NCI-H2029 treated with DMSO at 0.1 percent for 48 hours (cell line): ENCODE data around the gene DLG5.

Source experiments
- DNase-seq: peaks from one replicate; lab custom pipeline; 2025; lab: John Stamatoyannopoulos, UW

Gene DLG5

GRCh38 chr10:77819210-77820112, 107.1 kb downstream of the DLG5 start:
- no peak for DNase-seq

DNA sequence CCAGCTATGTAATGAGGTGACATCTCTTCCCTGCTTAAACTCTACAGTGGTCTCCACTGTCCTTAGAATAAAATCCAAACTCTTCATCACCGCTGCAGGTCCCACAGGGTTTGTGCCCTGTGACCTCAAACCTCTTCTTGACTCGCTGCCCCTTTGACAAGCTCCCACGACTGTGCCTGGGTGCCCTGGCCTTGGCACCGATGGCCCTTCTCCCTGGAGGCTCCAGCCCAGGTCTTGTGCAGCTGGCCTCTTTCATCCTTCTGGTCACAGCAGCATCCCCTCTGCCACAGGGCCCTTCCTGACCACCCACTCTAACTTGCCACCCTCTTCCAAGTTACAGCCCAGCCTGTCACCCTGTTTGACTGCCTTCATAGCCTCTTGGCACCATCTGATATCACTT, 108.2 kb downstream of the DLG5 start:
- no peak for DNase-seq

- no peak for DNase-seq
These were observed 109.0 kb downstream of the DLG5 start for GRCh38 chr10:77817541-77817940.

DNA sequence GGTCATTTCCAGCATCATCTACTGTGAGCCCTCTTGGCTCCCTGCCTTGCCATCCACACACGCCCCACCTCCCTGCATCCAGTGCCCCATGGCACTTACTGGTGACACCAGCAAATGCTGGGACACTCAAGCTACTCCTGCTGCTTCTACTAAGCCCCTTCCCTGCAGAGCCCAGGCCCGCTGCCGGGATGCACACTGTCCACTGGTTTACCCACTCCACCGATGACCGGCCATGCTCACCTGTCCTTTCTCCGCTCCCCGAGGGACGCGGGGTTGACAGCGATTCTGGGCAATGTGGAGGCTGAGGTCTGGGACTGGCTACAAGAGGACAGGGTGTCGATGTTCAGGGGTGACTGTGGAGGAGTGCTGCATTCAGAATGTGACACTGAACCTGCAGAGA, 110.2 kb downstream of the DLG5 start:
- no peak for DNase-seq

DNA sequence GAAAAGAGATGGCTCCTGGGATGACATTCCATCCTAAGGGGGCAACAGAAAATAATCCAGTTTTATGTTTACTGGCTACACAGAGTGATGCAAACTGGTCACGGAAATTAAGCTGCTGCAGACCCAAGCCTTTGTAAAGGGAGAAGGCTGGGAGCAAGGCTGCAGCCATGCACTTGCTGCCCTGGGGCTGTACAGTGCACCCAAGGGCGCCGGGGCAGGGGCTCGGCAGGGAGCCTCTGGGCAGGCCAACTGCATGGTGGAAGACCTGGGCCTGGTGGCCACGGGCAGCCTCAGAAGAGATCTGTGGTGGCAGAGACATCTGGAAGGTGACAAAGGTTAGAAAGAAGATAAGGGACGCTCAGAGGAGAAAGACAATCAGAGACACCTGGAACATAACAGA, 113.8 kb downstream of the DLG5 start:
- no peak for DNase-seq

DNA sequence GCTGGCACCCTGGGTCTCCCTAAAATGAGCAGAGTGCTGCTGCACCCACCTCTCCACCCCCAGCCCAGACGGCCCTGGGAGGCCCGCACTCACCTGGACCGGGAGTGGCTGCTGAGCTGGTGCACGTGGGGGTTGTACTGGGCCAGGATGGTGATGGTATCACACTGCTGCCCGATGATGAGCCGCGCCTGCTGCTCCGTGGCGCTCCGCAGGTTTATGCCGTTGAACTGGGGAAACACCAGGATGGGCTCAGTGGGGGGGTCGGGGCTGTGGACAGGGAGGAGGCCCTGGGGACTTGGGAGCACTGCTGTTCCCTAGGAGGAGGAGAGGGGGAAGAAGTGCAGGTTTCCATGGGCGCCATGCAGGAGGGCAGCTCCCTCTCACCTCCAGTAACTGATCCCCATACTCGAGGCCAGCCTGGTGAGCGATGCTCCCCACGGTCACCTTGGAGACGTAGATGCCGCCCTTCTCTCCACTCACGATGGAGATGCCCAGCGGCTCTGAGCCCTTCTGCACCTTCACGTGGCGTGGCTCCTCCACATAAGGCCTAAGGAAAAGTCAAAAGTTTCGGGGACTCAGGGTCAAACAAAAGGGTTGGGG, 114.6 kb downstream of the DLG5 start:
- DNase-seq = no peak

DNA sequence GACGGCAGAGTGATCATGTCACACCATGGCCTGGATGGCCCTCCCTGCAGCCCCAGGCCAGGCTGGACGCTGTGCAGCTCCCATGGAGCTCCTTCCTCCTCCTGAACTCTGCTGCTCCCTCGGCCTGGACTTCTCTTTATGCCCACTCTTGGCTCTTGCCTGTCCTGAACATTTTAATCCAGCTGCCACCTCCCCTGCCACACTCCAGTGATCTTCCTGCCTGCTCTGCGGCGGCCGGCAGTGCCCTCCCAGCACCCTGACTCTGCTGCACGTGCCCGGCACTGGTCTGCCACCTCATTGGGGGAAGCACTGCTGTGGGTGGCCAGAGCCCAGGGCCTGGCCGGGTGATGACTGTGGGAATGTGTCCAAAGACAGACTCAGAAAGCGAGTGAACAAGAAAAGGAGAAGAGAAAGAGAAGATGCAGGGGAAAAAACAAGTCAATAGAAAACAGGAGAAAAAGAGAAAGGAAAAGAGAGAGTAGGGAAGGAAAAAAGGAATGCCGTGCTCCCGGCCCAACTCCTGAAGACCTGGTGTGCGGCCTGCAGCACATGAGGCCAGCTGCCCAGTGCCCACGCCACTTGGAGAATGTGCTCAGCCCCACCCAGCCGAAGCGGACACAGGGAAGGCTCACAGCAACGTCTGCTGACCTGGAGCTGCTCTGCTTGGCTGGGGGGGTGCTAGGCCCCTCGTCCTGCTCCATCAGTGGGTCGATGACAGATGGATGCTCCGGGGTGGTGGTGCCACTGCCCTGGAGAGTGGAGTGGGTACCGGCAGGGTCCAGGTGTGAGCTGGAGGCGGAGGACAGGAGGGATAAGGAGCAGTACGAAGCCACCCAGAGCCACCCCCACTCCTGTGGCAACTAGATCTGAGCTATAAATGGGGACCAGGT, 115.9 kb downstream of the DLG5 start:
- no peak for DNase-seq

- no peak for DNase-seq
These were observed 117.2 kb downstream of the DLG5 start for GRCh38 chr10:77809336-77809735.

GRCh38 chr10:77807706-77808105, 118.8 kb downstream of the DLG5 start:
- no peak for DNase-seq

GRCh38 chr10:77806511-77807157, 119.9 kb downstream of the DLG5 start:
- DNase-seq = no peak

GRCh38 chr10:77805676-77806075, 120.9 kb downstream of the DLG5 start:
- no peak for DNase-seq

DNA sequence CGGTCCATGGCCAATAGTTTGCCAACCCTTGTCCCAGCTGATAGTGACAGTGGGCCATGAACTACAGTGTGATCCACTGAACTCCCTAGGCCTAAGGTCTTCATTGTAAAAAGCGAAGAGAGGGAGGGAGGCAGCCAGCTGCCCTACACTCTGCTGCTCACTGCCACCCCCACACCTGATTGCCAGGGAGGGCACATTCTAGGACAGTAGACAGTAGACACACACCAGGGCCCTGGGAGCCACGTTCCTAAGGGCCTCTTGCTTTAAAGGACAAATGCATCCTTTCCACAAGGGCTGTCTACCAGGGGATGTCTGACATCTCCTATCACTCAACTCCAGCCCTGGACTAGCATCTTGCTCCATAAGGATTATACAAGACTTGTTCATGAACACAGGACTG, 122.2 kb downstream of the DLG5 start:
- no peak for DNase-seq

GRCh38 chr10:77801474-77802161, 124.9 kb downstream of the DLG5 start:
- DNase-seq = no peak

DNA sequence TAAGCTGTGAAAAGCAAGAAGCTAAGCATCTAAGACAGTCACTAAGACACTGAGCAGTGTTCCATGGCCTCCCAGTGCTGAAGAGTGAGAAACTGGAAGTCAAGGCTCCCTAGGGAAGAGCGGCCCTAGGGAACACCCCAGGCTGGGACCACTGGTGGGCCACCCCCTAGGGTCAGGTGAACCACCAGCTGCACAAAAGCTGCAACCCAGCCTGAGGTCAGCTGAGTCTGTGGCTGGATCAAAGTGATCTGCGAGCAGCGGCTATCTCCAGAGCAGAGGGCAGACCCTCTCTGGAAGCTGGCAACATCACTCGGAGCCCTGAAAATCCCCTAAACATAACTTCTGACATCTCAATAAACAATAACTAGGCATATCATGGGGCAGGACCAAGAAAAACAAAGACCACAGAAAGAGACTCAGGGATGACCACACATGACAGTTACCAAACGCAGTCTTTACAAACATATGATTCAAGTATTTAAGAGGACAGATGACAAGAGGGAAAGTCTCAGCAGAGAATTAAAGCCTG, 125.8 kb downstream of the DLG5 start:
- DNase-seq = no peak

DNA sequence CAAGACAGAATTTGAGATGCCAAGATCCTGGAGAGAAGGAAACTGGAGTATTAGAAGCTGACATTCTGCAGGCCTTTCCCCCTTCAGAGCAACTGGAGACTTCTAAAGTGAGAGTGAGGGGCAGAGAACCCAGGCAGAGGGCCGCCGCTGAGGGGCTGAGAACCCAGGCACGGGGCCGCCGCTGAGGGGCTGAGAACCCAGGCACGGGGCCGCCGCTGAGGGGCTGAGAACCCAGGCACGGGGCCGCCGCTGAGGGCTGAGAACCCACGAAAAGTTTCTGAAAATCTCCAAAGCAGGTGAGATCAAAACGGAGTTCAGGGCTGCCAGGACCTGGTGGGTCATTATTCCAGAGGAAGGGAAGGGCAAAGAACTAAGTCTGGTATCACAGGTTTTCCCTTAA, 126.2 kb downstream of the DLG5 start:
- no peak for DNase-seq

- no peak for DNase-seq
These were observed 127.2 kb downstream of the DLG5 start for GRCh38 chr10:77799352-77799751.

DNA sequence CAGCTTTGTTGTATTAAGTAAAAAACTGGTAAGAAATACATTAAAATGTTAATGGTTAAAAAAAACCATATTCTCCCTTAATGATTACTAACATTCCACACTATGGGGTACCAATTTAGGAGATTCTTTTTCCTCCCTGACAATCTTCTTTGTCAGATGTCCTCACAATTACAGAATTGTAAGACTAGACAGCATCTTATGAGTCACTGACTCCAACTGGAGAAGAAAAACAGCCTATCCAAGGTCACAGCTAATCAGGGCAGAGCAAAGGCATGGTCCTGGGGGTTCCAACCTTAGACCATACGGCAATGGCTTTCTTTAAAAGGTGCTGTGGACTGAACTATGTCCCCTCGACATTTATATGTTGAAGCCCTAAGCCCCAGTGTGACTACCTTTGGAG, 127.6 kb downstream of the DLG5 start:
- DNase-seq = no peak

DNA sequence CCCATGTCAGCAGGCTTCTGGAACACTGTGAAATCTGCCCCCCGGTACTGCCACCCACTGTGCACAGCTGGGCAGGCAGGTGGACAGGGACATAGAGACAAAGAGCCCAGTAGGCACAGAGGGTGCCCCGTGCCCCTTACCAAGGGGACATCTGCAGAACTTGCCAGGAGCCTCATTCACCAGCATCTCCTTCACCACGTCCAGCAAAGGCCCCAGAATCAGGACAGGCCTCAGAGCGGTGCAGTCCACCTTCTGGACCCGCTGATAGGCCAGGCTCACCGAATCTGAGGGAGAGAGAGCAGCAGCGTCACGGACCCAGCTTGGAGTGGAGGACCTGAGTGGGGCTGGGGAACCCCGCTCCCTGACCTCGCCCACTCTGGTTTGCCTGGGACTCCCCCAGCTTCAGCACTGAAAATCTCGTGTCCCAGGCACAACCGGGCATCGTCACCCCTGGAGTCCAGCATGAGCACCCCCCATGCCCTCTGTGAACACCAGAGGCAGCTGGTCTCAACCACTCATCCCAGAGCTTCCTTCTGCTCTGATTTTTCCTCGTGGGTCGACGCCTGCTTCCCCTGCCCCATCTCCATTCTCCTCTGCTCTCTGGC, 130.1 kb downstream of the DLG5 start:
- DNase-seq = no peak

GRCh38 chr10:77795426-77796055, 131.0 kb downstream of the DLG5 start:
- no peak for DNase-seq
